DMS114 treated with DMSO at 0.1 percent for 48 hours (cell line): ENCODE results near the gene SFRP5.
A peak's percentile ranks its signal among the peaks of the same experiment; 100 is the strongest.

Experiments
- DNase-seq: peaks from one replicate; lab custom pipeline; 2025; ENCODE audit not compliant: unreplicated experiment; lab: John Stamatoyannopoulos, UW

The SFRP5 gene

GRCh38 chr10:97788552-97789442 is 17.0 kb upstream of the SFRP5 start:
- DNase-seq = no peak

- DNase-seq = no peak
These were observed 13.9 kb upstream of the SFRP5 start for GRCh38 chr10:97785731-97786130.

GRCh38 chr10:97785231-97785630 is 13.4 kb upstream of the SFRP5 start:
- DNase-seq = no peak

- no peak for DNase-seq
These were observed 12.5 kb upstream of the SFRP5 start for GRCh38 chr10:97784200-97784810.

GRCh38 chr10:97782455-97783228 is 10.8 kb upstream of the SFRP5 start:
- DNase-seq = no peak

- DNase-seq = no peak
These were observed 10.0 kb upstream of the SFRP5 start for GRCh38 chr10:97781618-97782331.

- DNase-seq = no peak
These were observed 9.2 kb upstream of the SFRP5 start for GRCh38 chr10:97780841-97781617.

GRCh38 chr10:97779975-97780374 is 8.2 kb upstream of the SFRP5 start:
- DNase-seq = no peak

GRCh38 chr10:97779492-97779891 is 7.7 kb upstream of the SFRP5 start:
- DNase-seq = no peak

GRCh38 chr10:97778452-97779302 is 6.9 kb upstream of the SFRP5 start:
- no peak for DNase-seq

GRCh38 chr10:97777143-97777542 is 5.3 kb upstream of the SFRP5 start:
- DNase-seq = no peak

- DNase-seq = no peak
These were observed 3.1 kb upstream of the SFRP5 start for GRCh38 chr10:97774811-97775294.

GRCh38 chr10:97773096-97773495 is 1.3 kb upstream of the SFRP5 start:
- DNase-seq = no peak

GRCh38 chr10:97771055-97771891 is 526 bp downstream of the SFRP5 start:
- DNase-seq = peak; percentile 45

GRCh38 chr10:97770255-97770654 is 1.5 kb downstream of the SFRP5 start:
- DNase-seq = no peak

- DNase-seq = no peak
These were observed 3.2 kb downstream of the SFRP5 start for GRCh38 chr10:97768322-97769315.
